Suppressor macrophage (primary cell): Measurements from ENCODE around the gene PRUNE1.

Source experiments
- DNase-seq, 4 experiments: peaks; one replicate each; pipeline ENCODE4 v3.0.0-alpha.2; 2020 to 2022
- total RNA-seq, 17 experiments: gene quantifications; one replicate each; lab custom pipeline; 2026; ENCODE audit warnings: mixed read lengths in 6 of 17, inconsistent platforms in 3 of 17; lab: John Stamatoyannopoulos, UW

Gene PRUNE1
- 2.0 to 12.3 (median 6.5) reads per million in 17 experiments for total RNA-seq

- peak; percentile 99 to 100 (median 100) for DNase-seq
Observed at GRCh38 chr1:151008244-151009205, at the start of gene PRUNE1. PRUNE1 (plus strand) TSS chr1:151008449; CDS start chr1:151008633, 184 bp downstream.

GRCh38 chr1:150960646-150961045, 47.6 kb upstream of the PRUNE1 start:
- no peak for DNase-seq

GRCh38 chr1:150961756-150962155, 46.5 kb upstream of the PRUNE1 start:
- DNase-seq: no peak

GRCh38 chr1:150963321-150964163, 44.7 kb upstream of the PRUNE1 start:
- DNase-seq: no peak

GRCh38 chr1:150964164-150964489, 44.1 kb upstream of the PRUNE1 start:
- DNase-seq: no peak

- DNase-seq: no peak
Observed at GRCh38 chr1:150965605-150966004, 42.6 kb upstream of the PRUNE1 start.

- DNase-seq: no peak
Observed at GRCh38 chr1:150966011-150966410, 42.2 kb upstream of the PRUNE1 start.

- DNase-seq: no peak
Observed at GRCh38 chr1:150967936-150968335, 40.3 kb upstream of the PRUNE1 start.

GRCh38 chr1:150968491-150968890, 39.8 kb upstream of the PRUNE1 start:
- no peak for DNase-seq

GRCh38 chr1:150969626-150970025, 38.6 kb upstream of the PRUNE1 start:
- peak; percentile 25 to 59 (median 51) for DNase-seq

GRCh38 chr1:150970808-150971582, 37.3 kb upstream of the PRUNE1 start:
- peak; percentile 40 to 72 (median 58) for DNase-seq

GRCh38 chr1:150971583-150972416, 36.4 kb upstream of the PRUNE1 start:
- peak in 1 of 4 experiments; percentile 24 for DNase-seq

GRCh38 chr1:150972417-150972940, 35.8 kb upstream of the PRUNE1 start:
- DNase-seq: no peak

GRCh38 chr1:150973258-150973835, 34.9 kb upstream of the PRUNE1 start:
- peak in 1 of 4 experiments; percentile 26 for DNase-seq

GRCh38 chr1:150973836-150974579, 34.2 kb upstream of the PRUNE1 start:
- DNase-seq: peak; percentile 37 to 73 (median 54)

- peak; percentile 73 to 92 (median 84) for DNase-seq
Observed at GRCh38 chr1:150974580-150975478, 33.4 kb upstream of the PRUNE1 start, which contains the start of gene CERS2. CERS2 (minus strand) TSS chr1:150974835; CDS start chr1:150969090, 5,745 bp downstream.

- DNase-seq: no peak
Observed at GRCh38 chr1:150976401-150976821, 31.8 kb upstream of the PRUNE1 start.

- DNase-seq: peak; percentile 93 to 97 (median 96)
Observed at GRCh38 chr1:150976879-150977694, 31.2 kb upstream of the PRUNE1 start.
